HepG2 (cell line): ENCODE results near the gene E2F8. TPM values are rescaled to one million over a fixed set of nuclear protein-coding genes. Genes with fewer than 3 reads are reported as not detected.

ENCODE experiments used
- ARNT2 ChIP-seq: sonication (generic); formaldehyde crosslinking; IDR thresholded peaks from 2 replicates; pipeline ENCODE4 v1.8.0; 2022; ENCODE audit warnings: mild to moderate bottlenecking, low read depth, missing genetic modification reagents, moderate library complexity
- CHD2 ChIP-seq: IDR thresholded peaks from 2 replicates; pipeline ENCODE4 v1.6.1; 2011; ENCODE audit warnings: low read depth, low read length, improper control_type of control experiment
- HHEX ChIP-seq: IDR thresholded peaks from 2 replicates; pipeline ENCODE4 v1.6.1; 2016; ENCODE audit warnings: control low read depth
- HOXA3 ChIP-seq: sonication (generic); formaldehyde crosslinking; IDR thresholded peaks from 2 replicates; pipeline ENCODE4 v1.5.0; 2020; ENCODE audit warnings: missing genetic modification reagents
- KDM2A ChIP-seq: sonication (generic); formaldehyde crosslinking; IDR thresholded peaks from 2 replicates; pipeline ENCODE4 v1.4.0; 2020; ENCODE audit warnings: low read depth, missing genetic modification reagents, borderline replicate concordance
- KLF16 ChIP-seq, 2 experiments: sonication (generic) in 1 of 2; formaldehyde crosslinking in 1 of 2; IDR thresholded peaks; 2 replicates each; pipeline versions ENCODE4 v1.6.1 to v1.8.0; 2016 to 2023; ENCODE audit warnings: missing genetic modification reagents in 2 of 2, missing compliant biosample characterization in 1 of 2
- MAZ ChIP-seq, 2 experiments: sonication (generic) in 1 of 2; formaldehyde crosslinking in 1 of 2; IDR thresholded peaks; 2 replicates each; pipeline versions ENCODE4 v1.5.0 to v1.6.1; 2012 to 2020; ENCODE audit warnings: low read depth in 2 of 2, mild to moderate bottlenecking in 2 of 2, borderline replicate concordance in 1 of 2, improper control_type of control experiment in 1 of 2, low read length in 1 of 2, missing genetic modification reagents in 1 of 2, moderate library complexity in 1 of 2
- POLR2G ChIP-seq: fragments of 200-400 bp; formaldehyde crosslinking; IDR thresholded peaks from 2 replicates; pipeline ENCODE4 v1.6.1; 2018; ENCODE audit warnings: mild to moderate bottlenecking, low read depth, low read length, moderate library complexity
- PRPF4 ChIP-seq: fragments of 200-400 bp; formaldehyde crosslinking; IDR thresholded peaks from 2 replicates; pipeline ENCODE4 v1.6.1; 2016; ENCODE audit warnings: low read length, low read depth; ENCODE audit not compliant: poor library complexity, severe bottlenecking
- ZNF354B ChIP-seq: sonication (generic); formaldehyde crosslinking; IDR thresholded peaks from 2 replicates; pipeline ENCODE4 v1.8.0; 2022; ENCODE audit warnings: mild to moderate bottlenecking, missing genetic modification reagents
- ZSCAN25 ChIP-seq: sonication (generic); formaldehyde crosslinking; IDR thresholded peaks from 2 replicates; pipeline ENCODE4 v1.8.0; 2022; ENCODE audit warnings: mild to moderate bottlenecking, missing genetic modification reagents
- polyA plus RNA-seq, 8 experiments: library from polyadenylated mRNA; depleted of rRNA in 3 of 8; stranded (reverse) in 7 of 8; unstranded in 1 of 8; fragments of >200 nt; fragmentation: Illumina TruSeq in 4 of 8; extraction: Trizol in 4 of 8; gene quantifications; 2 replicates each; pipeline versions ENCODE4 v1.2.1 to v1.2.3, GENCODE V29; 2011 to 2016; ENCODE audit warnings: low read depth in 4 of 8, missing spikeins in 1 of 8, mixed read lengths in 1 of 8; ENCODE audit not compliant: insufficient read depth in 1 of 8
- total RNA-seq, 5 experiments: library from RNA; depleted of rRNA; stranded (reverse); fragments of >200 nt; fragmentation: Illumina TruSeq; extraction: Trizol; gene quantifications; 2 replicates each; pipeline ENCODE4 v1.2.3, GENCODE V29; 2016; ENCODE audit warnings: low read depth in 1 of 5
- TF ChIP-seq, protein P1 (sequence below): sonication (generic); formaldehyde crosslinking; IDR thresholded peaks from 2 replicates; pipeline ENCODE4 v1.4.0; 2020; ENCODE audit warnings: missing genetic modification reagents
- TF ChIP-seq, protein P2 (sequence below): sonication (generic); formaldehyde crosslinking; IDR thresholded peaks from 2 replicates; pipeline ENCODE4 v1.4.0; 2020; ENCODE audit warnings: missing genetic modification reagents, borderline replicate concordance
- TF ChIP-seq, protein P3 (sequence below): sonication (generic); formaldehyde crosslinking; IDR thresholded peaks from 2 replicates; pipeline ENCODE4 v1.4.0; 2020; ENCODE audit warnings: missing genetic modification reagents, borderline replicate concordance
- TF ChIP-seq, protein P4 (sequence below): IDR thresholded peaks from 2 replicates; pipeline ENCODE4 v1.4.0; 2020; ENCODE audit warnings: mild to moderate bottlenecking, missing genetic modification reagents

The E2F8 gene
- total and polyA plus RNA-seq, 2 of the 13 experiments (the other 11 are each of a cell fraction or from before 2014, with no cell fraction given) = 3.3 to 8.9 TPM

DNA sequence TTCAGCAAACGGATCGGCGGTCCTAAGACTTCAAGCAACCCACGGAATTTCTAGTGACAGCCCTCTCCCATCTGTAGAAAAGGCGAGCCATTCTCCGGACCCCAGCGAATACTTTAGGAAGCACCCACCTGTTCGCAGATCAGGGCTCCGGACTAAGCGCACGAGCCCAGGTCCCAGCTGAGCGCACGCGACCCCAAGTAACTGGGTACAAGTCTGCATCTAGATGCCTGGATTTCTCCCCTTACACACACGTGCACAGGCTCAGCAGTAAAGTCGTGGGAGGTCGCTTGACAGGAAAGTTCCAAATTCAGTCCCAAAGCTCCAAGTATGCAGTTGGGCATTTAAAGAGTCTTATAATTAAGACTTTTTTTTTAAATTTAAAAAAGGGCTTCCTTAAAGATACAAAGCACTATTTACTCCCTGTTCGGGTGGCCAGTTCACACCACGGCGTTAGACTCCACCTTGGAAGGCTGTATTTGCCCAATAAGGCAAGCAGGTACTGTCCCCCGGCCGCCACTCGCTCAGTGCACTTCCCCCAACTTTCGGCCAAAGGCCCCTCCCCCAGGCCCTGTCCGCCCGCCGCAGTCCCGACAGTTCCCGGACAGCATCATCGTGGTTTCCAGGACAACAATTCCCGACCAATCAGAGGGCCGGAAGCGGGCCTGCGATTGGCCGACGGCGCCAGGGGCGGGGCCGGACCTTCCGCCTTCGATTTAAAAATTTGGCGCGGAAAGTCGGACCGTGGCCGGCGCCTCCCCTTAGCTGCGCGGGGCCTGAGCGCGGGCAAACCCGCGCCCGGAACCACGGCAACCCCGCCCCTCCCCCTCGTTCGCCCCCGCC, at the start of gene E2F8 (continued):
- TF ChIP-seq, protein P1, sequence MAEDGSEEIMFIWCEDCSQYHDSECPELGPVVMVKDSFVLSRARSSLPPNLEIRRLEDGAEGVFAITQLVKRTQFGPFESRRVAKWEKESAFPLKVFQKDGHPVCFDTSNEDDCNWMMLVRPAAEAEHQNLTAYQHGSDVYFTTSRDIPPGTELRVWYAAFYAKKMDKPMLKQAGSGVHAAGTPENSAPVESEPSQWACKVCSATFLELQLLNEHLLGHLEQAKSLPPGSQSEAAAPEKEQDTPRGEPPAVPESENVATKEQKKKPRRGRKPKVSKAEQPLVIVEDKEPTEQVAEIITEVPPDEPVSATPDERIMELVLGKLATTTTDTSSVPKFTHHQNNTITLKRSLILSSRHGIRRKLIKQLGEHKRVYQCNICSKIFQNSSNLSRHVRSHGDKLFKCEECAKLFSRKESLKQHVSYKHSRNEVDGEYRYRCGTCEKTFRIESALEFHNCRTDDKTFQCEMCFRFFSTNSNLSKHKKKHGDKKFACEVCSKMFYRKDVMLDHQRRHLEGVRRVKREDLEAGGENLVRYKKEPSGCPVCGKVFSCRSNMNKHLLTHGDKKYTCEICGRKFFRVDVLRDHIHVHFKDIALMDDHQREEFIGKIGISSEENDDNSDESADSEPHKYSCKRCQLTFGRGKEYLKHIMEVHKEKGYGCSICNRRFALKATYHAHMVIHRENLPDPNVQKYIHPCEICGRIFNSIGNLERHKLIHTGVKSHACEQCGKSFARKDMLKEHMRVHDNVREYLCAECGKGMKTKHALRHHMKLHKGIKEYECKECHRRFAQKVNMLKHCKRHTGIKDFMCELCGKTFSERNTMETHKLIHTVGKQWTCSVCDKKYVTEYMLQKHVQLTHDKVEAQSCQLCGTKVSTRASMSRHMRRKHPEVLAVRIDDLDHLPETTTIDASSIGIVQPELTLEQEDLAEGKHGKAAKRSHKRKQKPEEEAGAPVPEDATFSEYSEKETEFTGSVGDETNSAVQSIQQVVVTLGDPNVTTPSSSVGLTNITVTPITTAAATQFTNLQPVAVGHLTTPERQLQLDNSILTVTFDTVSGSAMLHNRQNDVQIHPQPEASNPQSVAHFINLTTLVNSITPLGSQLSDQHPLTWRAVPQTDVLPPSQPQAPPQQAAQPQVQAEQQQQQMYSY (CRISPR knock-in tag) = no peak
- TF ChIP-seq POLR2G (peak; percentile 55), KDM2A (peak; percentile 45; the same call in 1 of the 2 replicates), KLF16 (CRISPR knock-in tag; IDR thresholded peaks at IDR 0.05) (0 out of 4 replicates have a peak, but pooled peaks of 1 of the 2 experiments have one; percentile 8), MAZ (IDR thresholded peaks at IDR 0.05; ENCODE audit: borderline replicate concordance, low read depth, low read length) (peak; percentile 57; the same call in 1 of the 2 replicates), MAZ (CRISPR knock-in tag; IDR thresholded peaks at IDR 0.05; ENCODE audit: low read depth) (0 out of 2 replicates have a peak, but pooled peaks have one; percentile 52), HHEX (no peak), ARNT2 (peak; percentile 34; the same call in 1 of the 2 replicates), HOXA3 (CRISPR knock-in tag) (peak; percentile 25), ZNF354B (CRISPR knock-in tag) (0 out of 2 replicates have a peak, but pooled peaks have one; percentile 19), PRPF4 (peak; percentile 96), ZSCAN25 (no peak), CHD2 (peak; percentile 58; the same call in 1 of the 2 replicates)
- TF ChIP-seq, protein P2, sequence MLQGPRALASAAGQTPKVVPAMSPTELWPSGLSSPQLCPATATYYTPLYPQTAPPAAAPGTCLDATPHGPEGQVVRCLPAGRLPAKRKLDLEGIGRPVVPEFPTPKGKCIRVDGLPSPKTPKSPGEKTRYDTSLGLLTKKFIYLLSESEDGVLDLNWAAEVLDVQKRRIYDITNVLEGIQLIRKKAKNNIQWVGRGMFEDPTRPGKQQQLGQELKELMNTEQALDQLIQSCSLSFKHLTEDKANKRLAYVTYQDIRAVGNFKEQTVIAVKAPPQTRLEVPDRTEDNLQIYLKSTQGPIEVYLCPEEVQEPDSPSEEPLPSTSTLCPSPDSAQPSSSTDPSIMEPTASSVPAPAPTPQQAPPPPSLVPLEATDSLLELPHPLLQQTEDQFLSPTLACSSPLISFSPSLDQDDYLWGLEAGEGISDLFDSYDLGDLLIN = peak; percentile 67; the same call in 1 of the 2 replicates
- TF ChIP-seq, protein P3, sequence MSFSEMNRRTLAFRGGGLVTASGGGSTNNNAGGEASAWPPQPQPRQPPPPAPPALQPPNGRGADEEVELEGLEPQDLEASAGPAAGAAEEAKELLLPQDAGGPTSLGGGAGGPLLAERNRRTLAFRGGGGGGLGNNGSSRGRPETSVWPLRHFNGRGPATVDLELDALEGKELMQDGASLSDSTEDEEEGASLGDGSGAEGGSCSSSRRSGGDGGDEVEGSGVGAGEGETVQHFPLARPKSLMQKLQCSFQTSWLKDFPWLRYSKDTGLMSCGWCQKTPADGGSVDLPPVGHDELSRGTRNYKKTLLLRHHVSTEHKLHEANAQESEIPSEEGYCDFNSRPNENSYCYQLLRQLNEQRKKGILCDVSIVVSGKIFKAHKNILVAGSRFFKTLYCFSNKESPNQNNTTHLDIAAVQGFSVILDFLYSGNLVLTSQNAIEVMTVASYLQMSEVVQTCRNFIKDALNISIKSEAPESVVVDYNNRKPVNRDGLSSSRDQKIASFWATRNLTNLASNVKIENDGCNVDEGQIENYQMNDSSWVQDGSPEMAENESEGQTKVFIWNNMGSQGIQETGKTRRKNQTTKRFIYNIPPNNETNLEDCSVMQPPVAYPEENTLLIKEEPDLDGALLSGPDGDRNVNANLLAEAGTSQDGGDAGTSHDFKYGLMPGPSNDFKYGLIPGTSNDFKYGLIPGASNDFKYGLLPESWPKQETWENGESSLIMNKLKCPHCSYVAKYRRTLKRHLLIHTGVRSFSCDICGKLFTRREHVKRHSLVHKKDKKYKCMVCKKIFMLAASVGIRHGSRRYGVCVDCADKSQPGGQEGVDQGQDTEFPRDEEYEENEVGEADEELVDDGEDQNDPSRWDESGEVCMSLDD = no peak
- TF ChIP-seq, protein P4, sequence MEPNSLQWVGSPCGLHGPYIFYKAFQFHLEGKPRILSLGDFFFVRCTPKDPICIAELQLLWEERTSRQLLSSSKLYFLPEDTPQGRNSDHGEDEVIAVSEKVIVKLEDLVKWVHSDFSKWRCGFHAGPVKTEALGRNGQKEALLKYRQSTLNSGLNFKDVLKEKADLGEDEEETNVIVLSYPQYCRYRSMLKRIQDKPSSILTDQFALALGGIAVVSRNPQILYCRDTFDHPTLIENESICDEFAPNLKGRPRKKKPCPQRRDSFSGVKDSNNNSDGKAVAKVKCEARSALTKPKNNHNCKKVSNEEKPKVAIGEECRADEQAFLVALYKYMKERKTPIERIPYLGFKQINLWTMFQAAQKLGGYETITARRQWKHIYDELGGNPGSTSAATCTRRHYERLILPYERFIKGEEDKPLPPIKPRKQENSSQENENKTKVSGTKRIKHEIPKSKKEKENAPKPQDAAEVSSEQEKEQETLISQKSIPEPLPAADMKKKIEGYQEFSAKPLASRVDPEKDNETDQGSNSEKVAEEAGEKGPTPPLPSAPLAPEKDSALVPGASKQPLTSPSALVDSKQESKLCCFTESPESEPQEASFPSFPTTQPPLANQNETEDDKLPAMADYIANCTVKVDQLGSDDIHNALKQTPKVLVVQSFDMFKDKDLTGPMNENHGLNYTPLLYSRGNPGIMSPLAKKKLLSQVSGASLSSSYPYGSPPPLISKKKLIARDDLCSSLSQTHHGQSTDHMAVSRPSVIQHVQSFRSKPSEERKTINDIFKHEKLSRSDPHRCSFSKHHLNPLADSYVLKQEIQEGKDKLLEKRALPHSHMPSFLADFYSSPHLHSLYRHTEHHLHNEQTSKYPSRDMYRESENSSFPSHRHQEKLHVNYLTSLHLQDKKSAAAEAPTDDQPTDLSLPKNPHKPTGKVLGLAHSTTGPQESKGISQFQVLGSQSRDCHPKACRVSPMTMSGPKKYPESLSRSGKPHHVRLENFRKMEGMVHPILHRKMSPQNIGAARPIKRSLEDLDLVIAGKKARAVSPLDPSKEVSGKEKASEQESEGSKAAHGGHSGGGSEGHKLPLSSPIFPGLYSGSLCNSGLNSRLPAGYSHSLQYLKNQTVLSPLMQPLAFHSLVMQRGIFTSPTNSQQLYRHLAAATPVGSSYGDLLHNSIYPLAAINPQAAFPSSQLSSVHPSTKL (CRISPR knock-in tag) = 0 out of 2 replicates have a peak, but pooled peaks have one; percentile 12
